GM19023 (cell line): ENCODE results near the gene NANP.
"Not testable (repeated sequence)": the region's sequence is repeated elsewhere in the genome, so short reads cannot be mapped to it uniquely, and the experiment has no call there.

Experiments
- ATAC-seq: cut with Tn5 transposase; IDR thresholded peaks from one replicate; pipeline ENCODE4 v1.9.1; 2021; ENCODE audit warnings: mild to moderate bottlenecking, moderate library complexity; ENCODE audit not compliant: unreplicated experiment

The NANP gene

GRCh38 chr20:25623736-25624499 is at the start of gene NANP:
Gene NANP (minus strand): TSS chr20:25624014. CDS start chr20:25623948, 66 bp downstream.
- peak; percentile 80 for ATAC-seq

GRCh38 chr20:25672659-25673235 is 48.9 kb upstream of the NANP start:
- ATAC-seq, result no peak

- no peak for ATAC-seq
Measured at GRCh38 chr20:25669826-25670422, 46.1 kb upstream of the NANP start.

GRCh38 chr20:25668446-25668845 is 44.6 kb upstream of the NANP start:
- ATAC-seq, result no peak

- ATAC-seq, result no peak
Measured at GRCh38 chr20:25659999-25660398, 36.2 kb upstream of the NANP start.

- no peak for ATAC-seq
Measured at GRCh38 chr20:25654487-25654886, 30.7 kb upstream of the NANP start.

GRCh38 chr20:25652866-25653265 is 29.1 kb upstream of the NANP start:
- not testable (repeated sequence) for ATAC-seq

GRCh38 chr20:25644814-25645213 is 21.0 kb upstream of the NANP start:
- ATAC-seq, result no peak

- no peak for ATAC-seq
Measured at GRCh38 chr20:25643716-25644115, 19.9 kb upstream of the NANP start.

GRCh38 chr20:25637247-25637646 is 13.4 kb upstream of the NANP start:
- no peak for ATAC-seq

GRCh38 chr20:25632940-25633790 is 9.4 kb upstream of the NANP start:
- no peak for ATAC-seq

- ATAC-seq, result not testable (repeated sequence)
Measured at GRCh38 chr20:25630615-25631014, 6.8 kb upstream of the NANP start.

- ATAC-seq, result no peak
Measured at GRCh38 chr20:25629816-25630499, 6.1 kb upstream of the NANP start.

- ATAC-seq, result no peak
Measured at GRCh38 chr20:25626779-25627178, 3.0 kb upstream of the NANP start.

- no peak for ATAC-seq
Measured at GRCh38 chr20:25624500-25624939, 706 bp upstream of the NANP start.

GRCh38 chr20:25623225-25623735 is 534 bp downstream of the NANP start:
- ATAC-seq, result peak; percentile 26

- no peak for ATAC-seq
Measured at GRCh38 chr20:25622450-25623224, 1.2 kb downstream of the NANP start.

GRCh38 chr20:25622049-25622448 is 1.8 kb downstream of the NANP start:
- ATAC-seq, result no peak

GRCh38 chr20:25619514-25619913 is 4.3 kb downstream of the NANP start:
- no peak for ATAC-seq

GRCh38 chr20:25608774-25609173 is 15.0 kb downstream of the NANP start:
- ATAC-seq, result no peak
